Testis (tissue), 3 donors: ENCODE measurements around the gene CMKLR1. TPM values are rescaled to one million over a fixed set of nuclear protein-coding genes. Genes with fewer than 3 reads are reported as not detected.

Experiments used
- DNase-seq: peaks from one replicate; pipeline ENCODE4 v3.0.0-alpha.2; 2019
- H3K27ac ChIP-seq, 2 donors: fragments of 200-600 bp; sonication (generic); one replicate each; pipeline ENCODE4 v1.5.1; 2019
- H3K27me3 ChIP-seq: fragments of 200-600 bp; sonication (generic); one replicate; pipeline ENCODE4 v1.5.1; 2019
- H3K36me3 ChIP-seq: fragments of 200-600 bp; sonication (generic); one replicate; pipeline ENCODE4 v1.5.1; 2017; ENCODE audit warnings: low read depth; ENCODE audit errors: missing control alignments
- H3K4me1 ChIP-seq: fragments of 200-600 bp; sonication (generic); one replicate; pipeline ENCODE4 v1.5.1; 2019
- H3K4me3 ChIP-seq, 2 donors: fragments of 200-600 bp; sonication (generic); one replicate each; pipeline ENCODE4 v1.5.1; 2017 to 2019
- H3K9me3 ChIP-seq: fragments of 200-600 bp; sonication (generic); one replicate; pipeline ENCODE4 v1.5.1; 2017
- POLR2A ChIP-seq: fragments of 450-650 bp; IDR thresholded peaks from one replicate; pipeline ENCODE4 v1.6.1; 2017; ENCODE audit warnings: antibody characterized with exemption, mild to moderate bottlenecking, moderate library complexity
- WGBS, 2 donors: methylation state at CpG; one replicate each; pipeline ENCODE4 v1.1.5; 2018; 5-methylcytosine and 5-hydroxymethylcytosine counted together
- intact Hi-C: fragments of 100-400 bp; cut with DNase I; formaldehyde crosslinking; loops from one replicate; pipeline ENCODE4 v1.15.1; 2023; ENCODE audit warnings: low total_unique reads
- polyA plus RNA-seq: library from polyadenylated mRNA; stranded (reverse); fragments of 350-450 nt; fragmentation: Illumina TruSeq; extraction: RNeasy Lipid Tissue Mini Kit (QIAGEN cat#74804); gene quantifications from one replicate; pipeline ENCODE4 v1.2.3, GENCODE V29; 2014; ENCODE audit warnings: low read depth, low replicate concordance; ENCODE audit not compliant: insufficient read depth
- total RNA-seq, 2 donors: library from RNA; depleted of rRNA; stranded (reverse); fragments of >200 nt; gene quantifications; one replicate each; pipeline ENCODE4 v1.2.3, GENCODE V29; 2016
- TF ChIP-seq, protein P1 (sequence below), 3 experiments: fragments of 450-650 bp in 2 of 3; fragments of 200-600 bp in 1 of 3; sonication (generic) in 1 of 3; IDR thresholded peaks; one replicate each; pipeline ENCODE4 v1.5.1; 2016 to 2019; ENCODE audit warnings: antibody characterized with exemption in 3 of 3, mild to moderate bottlenecking in 2 of 3, moderate library complexity in 1 of 3

The CMKLR1 gene
- total and polyA plus RNA-seq, 3 donors from 2014 or later: 2.4 to 9.5 (median 4.8) TPM

- H3K4me3 ChIP-seq: no peak overlapping the region
- no peaks in the 10 kb centered on the region for H3K36me3 ChIP-seq
- H3K27ac ChIP-seq: no peak overlapping the region
- peaks cover 10% of the 10 kb centered on the region for H3K4me1 ChIP-seq
- 50 to 76% methylated on average over 2 of the region's 2 CpGs for WGBS, 2 donors
- intact Hi-C loops: no loop called here
- H3K9me3 ChIP-seq: no peaks in the 10 kb centered on the region
- TF ChIP-seq POLR2A: no peak
- TF ChIP-seq, protein P1, sequence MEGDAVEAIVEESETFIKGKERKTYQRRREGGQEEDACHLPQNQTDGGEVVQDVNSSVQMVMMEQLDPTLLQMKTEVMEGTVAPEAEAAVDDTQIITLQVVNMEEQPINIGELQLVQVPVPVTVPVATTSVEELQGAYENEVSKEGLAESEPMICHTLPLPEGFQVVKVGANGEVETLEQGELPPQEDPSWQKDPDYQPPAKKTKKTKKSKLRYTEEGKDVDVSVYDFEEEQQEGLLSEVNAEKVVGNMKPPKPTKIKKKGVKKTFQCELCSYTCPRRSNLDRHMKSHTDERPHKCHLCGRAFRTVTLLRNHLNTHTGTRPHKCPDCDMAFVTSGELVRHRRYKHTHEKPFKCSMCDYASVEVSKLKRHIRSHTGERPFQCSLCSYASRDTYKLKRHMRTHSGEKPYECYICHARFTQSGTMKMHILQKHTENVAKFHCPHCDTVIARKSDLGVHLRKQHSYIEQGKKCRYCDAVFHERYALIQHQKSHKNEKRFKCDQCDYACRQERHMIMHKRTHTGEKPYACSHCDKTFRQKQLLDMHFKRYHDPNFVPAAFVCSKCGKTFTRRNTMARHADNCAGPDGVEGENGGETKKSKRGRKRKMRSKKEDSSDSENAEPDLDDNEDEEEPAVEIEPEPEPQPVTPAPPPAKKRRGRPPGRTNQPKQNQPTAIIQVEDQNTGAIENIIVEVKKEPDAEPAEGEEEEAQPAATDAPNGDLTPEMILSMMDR (IDR thresholded peaks at IDR 0.05): no peak
- DNase-seq: no peak
- no peaks in the 10 kb centered on the region for H3K27me3 ChIP-seq
Measured at GRCh38 chr12:108326254-108326750, 12.8 kb downstream of the CMKLR1 start.

- Histone ChIP-seq H3K9me3 (no peaks in the 10 kb centered on the region), H3K36me3 (no peaks in the 10 kb centered on the region), H3K4me1 (peaks cover 10% of the 10 kb centered on the region), H3K27ac (no peak overlapping the region), H3K27me3 (no peaks in the 10 kb centered on the region), H3K4me3 (no peak overlapping the region)
- TF ChIP-seq, protein P1 (IDR thresholded peaks at IDR 0.05): no peak
- no peak for TF ChIP-seq POLR2A
- intact Hi-C loops: no loop called here
- WGBS, 2 donors: 88 to 90% methylated on average over 3 of the region's 3 CpGs
- no peak for DNase-seq
Measured at GRCh38 chr12:108325549-108325948, 13.6 kb downstream of the CMKLR1 start.

DNA sequence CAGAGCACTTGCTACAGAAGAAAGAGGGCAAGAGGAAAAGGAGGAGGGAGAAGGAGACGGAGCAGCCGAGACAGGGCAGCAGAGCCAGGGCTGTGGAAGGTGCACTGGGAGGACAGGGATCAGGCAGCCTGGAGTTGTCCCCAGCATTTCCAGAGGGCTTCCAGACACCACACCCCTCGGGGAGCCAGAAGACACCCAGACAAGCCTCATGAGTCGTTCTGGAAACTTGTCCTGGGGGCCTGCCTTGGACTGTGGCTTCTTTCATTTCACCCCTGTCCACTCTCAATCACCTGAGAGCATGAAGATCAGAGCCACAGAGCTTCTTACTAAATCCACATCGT lies 14.1 kb downstream of the CMKLR1 start:
- H3K9me3 ChIP-seq: no peaks in the 10 kb centered on the region
- intact Hi-C loops: no loop called here
- H3K4me1 ChIP-seq: peaks cover 10% of the 10 kb centered on the region
- H3K27ac ChIP-seq: no peak overlapping the region
- H3K36me3 ChIP-seq: no peaks in the 10 kb centered on the region
- TF ChIP-seq, protein P1 (IDR thresholded peaks at IDR 0.05): no peak
- TF ChIP-seq POLR2A: no peak
- H3K4me3 ChIP-seq: no peak overlapping the region
- WGBS, 2 donors: 76 to 84% methylated on average over 5 of the region's 5 CpGs
- H3K27me3 ChIP-seq: no peaks in the 10 kb centered on the region
- DNase-seq: no peak

GRCh38 chr12:108324351-108325017 lies 14.6 kb downstream of the CMKLR1 start:
- TF ChIP-seq, protein P1 (IDR thresholded peaks at IDR 0.05): no peak
- TF ChIP-seq POLR2A: no peak
- DNase-seq: no peak
- H3K4me1 ChIP-seq: peaks cover 10% of the 10 kb centered on the region
- WGBS, 2 donors: 53 to 81% methylated on average over 6 to 8 of the region's 8 CpGs
- no peaks in the 10 kb centered on the region for H3K9me3 ChIP-seq
- no peak overlapping the region for H3K4me3 ChIP-seq
- no peak overlapping the region for H3K27ac ChIP-seq
- intact Hi-C loops: no loop called here
- no peaks in the 10 kb centered on the region for H3K36me3 ChIP-seq
- no peaks in the 10 kb centered on the region for H3K27me3 ChIP-seq

- 86 to 90% methylated on average over 1 of the region's 1 CpG for WGBS, 2 donors
- H3K27ac ChIP-seq: no peak overlapping the region
- no peak overlapping the region for H3K4me3 ChIP-seq
- H3K4me1 ChIP-seq: peaks cover 10% of the 10 kb centered on the region
- no peaks in the 10 kb centered on the region for H3K9me3 ChIP-seq
- H3K27me3 ChIP-seq: no peaks in the 10 kb centered on the region
- H3K36me3 ChIP-seq: no peaks in the 10 kb centered on the region
- no peak for TF ChIP-seq POLR2A
- TF ChIP-seq, protein P1 (IDR thresholded peaks at IDR 0.05): no peak
- intact Hi-C loops: no loop called here
- no peak for DNase-seq
Measured at GRCh38 chr12:108323581-108323980, 15.5 kb downstream of the CMKLR1 start.
